Measurements from ENCODE around the gene PHPT1. TPM values are rescaled to one million over a fixed set of nuclear protein-coding genes. Genes with fewer than 3 reads are reported as not detected.

The PHPT1 gene
- total and polyA plus RNA-seq, 2 of the 8 experiments (the other 6 are each of a cell fraction or from before 2014, with no cell fraction given) = 109 to 226 TPM

DNA sequence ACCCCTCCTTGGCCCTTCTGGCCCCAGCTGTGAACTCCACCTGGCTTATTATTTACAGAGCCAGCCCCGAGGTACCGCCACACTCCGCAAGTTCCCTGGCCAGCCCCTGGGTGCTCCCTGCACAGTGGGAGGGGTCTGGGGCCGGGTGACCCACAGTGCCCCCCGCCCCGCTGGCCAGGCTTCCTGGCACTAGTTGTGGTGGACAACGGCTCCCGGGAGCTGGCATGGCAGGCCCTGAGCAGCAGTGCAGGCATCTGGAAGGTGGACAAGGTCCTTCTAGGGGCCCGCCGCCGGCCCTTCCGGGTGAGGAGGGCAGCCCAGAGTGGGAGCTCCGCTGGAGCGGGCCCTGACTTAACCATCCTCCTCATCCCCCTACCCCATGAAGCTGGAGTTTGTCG, 6.9 kb downstream of the PHPT1 start (continued):
- TF ChIP-seq, protein P1, sequence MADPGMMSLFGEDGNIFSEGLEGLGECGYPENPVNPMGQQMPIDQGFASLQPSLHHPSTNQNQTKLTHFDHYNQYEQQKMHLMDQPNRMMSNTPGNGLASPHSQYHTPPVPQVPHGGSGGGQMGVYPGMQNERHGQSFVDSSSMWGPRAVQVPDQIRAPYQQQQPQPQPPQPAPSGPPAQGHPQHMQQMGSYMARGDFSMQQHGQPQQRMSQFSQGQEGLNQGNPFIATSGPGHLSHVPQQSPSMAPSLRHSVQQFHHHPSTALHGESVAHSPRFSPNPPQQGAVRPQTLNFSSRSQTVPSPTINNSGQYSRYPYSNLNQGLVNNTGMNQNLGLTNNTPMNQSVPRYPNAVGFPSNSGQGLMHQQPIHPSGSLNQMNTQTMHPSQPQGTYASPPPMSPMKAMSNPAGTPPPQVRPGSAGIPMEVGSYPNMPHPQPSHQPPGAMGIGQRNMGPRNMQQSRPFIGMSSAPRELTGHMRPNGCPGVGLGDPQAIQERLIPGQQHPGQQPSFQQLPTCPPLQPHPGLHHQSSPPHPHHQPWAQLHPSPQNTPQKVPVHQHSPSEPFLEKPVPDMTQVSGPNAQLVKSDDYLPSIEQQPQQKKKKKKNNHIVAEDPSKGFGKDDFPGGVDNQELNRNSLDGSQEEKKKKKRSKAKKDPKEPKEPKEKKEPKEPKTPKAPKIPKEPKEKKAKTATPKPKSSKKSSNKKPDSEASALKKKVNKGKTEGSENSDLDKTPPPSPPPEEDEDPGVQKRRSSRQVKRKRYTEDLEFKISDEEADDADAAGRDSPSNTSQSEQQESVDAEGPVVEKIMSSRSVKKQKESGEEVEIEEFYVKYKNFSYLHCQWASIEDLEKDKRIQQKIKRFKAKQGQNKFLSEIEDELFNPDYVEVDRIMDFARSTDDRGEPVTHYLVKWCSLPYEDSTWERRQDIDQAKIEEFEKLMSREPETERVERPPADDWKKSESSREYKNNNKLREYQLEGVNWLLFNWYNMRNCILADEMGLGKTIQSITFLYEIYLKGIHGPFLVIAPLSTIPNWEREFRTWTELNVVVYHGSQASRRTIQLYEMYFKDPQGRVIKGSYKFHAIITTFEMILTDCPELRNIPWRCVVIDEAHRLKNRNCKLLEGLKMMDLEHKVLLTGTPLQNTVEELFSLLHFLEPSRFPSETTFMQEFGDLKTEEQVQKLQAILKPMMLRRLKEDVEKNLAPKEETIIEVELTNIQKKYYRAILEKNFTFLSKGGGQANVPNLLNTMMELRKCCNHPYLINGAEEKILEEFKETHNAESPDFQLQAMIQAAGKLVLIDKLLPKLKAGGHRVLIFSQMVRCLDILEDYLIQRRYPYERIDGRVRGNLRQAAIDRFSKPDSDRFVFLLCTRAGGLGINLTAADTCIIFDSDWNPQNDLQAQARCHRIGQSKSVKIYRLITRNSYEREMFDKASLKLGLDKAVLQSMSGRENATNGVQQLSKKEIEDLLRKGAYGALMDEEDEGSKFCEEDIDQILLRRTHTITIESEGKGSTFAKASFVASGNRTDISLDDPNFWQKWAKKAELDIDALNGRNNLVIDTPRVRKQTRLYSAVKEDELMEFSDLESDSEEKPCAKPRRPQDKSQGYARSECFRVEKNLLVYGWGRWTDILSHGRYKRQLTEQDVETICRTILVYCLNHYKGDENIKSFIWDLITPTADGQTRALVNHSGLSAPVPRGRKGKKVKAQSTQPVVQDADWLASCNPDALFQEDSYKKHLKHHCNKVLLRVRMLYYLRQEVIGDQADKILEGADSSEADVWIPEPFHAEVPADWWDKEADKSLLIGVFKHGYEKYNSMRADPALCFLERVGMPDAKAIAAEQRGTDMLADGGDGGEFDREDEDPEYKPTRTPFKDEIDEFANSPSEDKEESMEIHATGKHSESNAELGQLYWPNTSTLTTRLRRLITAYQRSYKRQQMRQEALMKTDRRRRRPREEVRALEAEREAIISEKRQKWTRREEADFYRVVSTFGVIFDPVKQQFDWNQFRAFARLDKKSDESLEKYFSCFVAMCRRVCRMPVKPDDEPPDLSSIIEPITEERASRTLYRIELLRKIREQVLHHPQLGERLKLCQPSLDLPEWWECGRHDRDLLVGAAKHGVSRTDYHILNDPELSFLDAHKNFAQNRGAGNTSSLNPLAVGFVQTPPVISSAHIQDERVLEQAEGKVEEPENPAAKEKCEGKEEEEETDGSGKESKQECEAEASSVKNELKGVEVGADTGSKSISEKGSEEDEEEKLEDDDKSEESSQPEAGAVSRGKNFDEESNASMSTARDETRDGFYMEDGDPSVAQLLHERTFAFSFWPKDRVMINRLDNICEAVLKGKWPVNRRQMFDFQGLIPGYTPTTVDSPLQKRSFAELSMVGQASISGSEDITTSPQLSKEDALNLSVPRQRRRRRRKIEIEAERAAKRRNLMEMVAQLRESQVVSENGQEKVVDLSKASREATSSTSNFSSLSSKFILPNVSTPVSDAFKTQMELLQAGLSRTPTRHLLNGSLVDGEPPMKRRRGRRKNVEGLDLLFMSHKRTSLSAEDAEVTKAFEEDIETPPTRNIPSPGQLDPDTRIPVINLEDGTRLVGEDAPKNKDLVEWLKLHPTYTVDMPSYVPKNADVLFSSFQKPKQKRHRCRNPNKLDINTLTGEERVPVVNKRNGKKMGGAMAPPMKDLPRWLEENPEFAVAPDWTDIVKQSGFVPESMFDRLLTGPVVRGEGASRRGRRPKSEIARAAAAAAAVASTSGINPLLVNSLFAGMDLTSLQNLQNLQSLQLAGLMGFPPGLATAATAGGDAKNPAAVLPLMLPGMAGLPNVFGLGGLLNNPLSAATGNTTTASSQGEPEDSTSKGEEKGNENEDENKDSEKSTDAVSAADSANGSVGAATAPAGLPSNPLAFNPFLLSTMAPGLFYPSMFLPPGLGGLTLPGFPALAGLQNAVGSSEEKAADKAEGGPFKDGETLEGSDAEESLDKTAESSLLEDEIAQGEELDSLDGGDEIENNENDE (IDR thresholded peaks at IDR 0.05; ENCODE audit: insufficient replicate concordance, low read length) = no peak
- TF ChIP-seq SP4 (IDR thresholded peaks at IDR 0.05; ENCODE audit: low read length) (no peak), BRCA1 (IDR thresholded peaks at IDR 0.05; ENCODE audit: low read depth, low read length) (no peak), CREB1 (IDR thresholded peaks at IDR 0.05) (no peak), ZNF274 (IDR thresholded peaks at IDR 0.05; ENCODE audit: borderline replicate concordance, extremely low read depth, low read length) (no peak), SRF (IDR thresholded peaks at IDR 0.05; ENCODE audit: low read depth, low read length) (no peak), POLR2AphosphoS5 (IDR thresholded peaks at IDR 0.05; ENCODE audit: low read depth, low read length) (no peak), POU5F1 (IDR thresholded peaks at IDR 0.05; ENCODE audit: low read depth, low read length) (no peak), ASH2L (IDR thresholded peaks at IDR 0.05; ENCODE audit: low read length) (no peak), RXRA (IDR thresholded peaks at IDR 0.05; ENCODE audit: insufficient read depth, low read depth, low read length) (no peak), KDM4A (IDR thresholded peaks at IDR 0.05; ENCODE audit: low read depth, low read length, severe bottlenecking) (no peak), RFX5 (IDR thresholded peaks at IDR 0.05; ENCODE audit: borderline replicate concordance, low read depth, low read length) (no peak), CHD2 (IDR thresholded peaks at IDR 0.05; ENCODE audit: low read length) (no peak), NANOG (IDR thresholded peaks at IDR 0.05; ENCODE audit: insufficient read depth, low read depth, low read length, poor library complexity, severe bottlenecking) (no peak)
